Measurements from ENCODE around the gene KLK12.

- TF ChIP-seq CTCF (tag by site-specific recombination; IDR thresholded peaks at IDR 0.05) (no peak), ZBTB7A (tag by site-specific recombination; IDR thresholded peaks at IDR 0.05; ENCODE audit: low read depth) (no peak)
Observed at GRCh38 chr19:51040151-51040550, 5.3 kb upstream of the KLK12 start.
